Prostate gland (tissue), 2 donors: ENCODE data around the gene EPN1.

Experiments used
- CTCF ChIP-seq, 4 experiments: fragments of 200-600 bp in 2 of 4; fragments of 450-650 bp in 2 of 4; sonication (generic) in 2 of 4; IDR thresholded peaks; 1 replicate in 3 of 4; 2 replicates in 1 of 4; pipeline ENCODE4 v1.5.1; 2016 to 2019; ENCODE audit warnings: antibody characterized with exemption in 4 of 4, mild to moderate bottlenecking in 2 of 4, moderate library complexity in 2 of 4
- POLR2A ChIP-seq: fragments of 450-650 bp; IDR thresholded peaks from one replicate; pipeline ENCODE4 v1.6.1; 2016; ENCODE audit warnings: antibody characterized with exemption, mild to moderate bottlenecking

- no peak for TF ChIP-seq POLR2A
- TF ChIP-seq CTCF (IDR thresholded peaks at IDR 0.05): no peak
These were observed 19.4 kb upstream of the EPN1 start for GRCh38 chr19:55655648-55656040.
